Measurements from ENCODE around the gene CNDP2. TPM values are rescaled to one million over a fixed set of nuclear protein-coding genes. Genes with fewer than 3 reads are reported as not detected.
A peak's percentile ranks its signal among the peaks of the same experiment; 100 is the strongest.

CNDP2 gene
- total and polyA plus RNA-seq, 12 donors = 49.7 to 159 (median 97.9) TPM

DNA sequence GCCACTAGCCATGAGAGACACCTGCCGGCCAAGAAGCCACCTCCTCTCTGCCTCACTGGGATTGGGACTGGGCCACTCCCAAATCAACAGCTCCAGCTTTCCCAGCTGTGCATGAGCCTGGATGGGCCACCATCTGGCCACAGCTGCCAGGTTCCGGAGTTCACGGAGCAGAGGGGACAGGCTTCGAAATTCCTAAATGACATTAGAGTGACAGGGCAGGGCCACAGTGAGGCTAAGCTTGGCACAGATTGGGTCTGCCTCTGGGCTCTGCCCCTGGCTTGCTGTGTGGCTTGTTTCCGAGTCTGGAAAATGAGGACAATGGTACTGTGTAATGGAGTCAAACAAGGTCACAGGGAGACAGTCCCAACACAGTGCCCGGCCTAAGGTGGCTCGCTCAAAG is 45.5 kb upstream of the CNDP2 start:
- peak in 1 of 7 donors; percentile 44 for DNase-seq
- no peak overlapping the region for H3K27ac ChIP-seq
- H3K4me1 ChIP-seq (replicated peaks in 1 of 2) = no peaks in the 10 kb centered on the region
- no peak for TF ChIP-seq POLR2A (IDR thresholded peaks at IDR 0.05)
- TF ChIP-seq, protein P1, sequence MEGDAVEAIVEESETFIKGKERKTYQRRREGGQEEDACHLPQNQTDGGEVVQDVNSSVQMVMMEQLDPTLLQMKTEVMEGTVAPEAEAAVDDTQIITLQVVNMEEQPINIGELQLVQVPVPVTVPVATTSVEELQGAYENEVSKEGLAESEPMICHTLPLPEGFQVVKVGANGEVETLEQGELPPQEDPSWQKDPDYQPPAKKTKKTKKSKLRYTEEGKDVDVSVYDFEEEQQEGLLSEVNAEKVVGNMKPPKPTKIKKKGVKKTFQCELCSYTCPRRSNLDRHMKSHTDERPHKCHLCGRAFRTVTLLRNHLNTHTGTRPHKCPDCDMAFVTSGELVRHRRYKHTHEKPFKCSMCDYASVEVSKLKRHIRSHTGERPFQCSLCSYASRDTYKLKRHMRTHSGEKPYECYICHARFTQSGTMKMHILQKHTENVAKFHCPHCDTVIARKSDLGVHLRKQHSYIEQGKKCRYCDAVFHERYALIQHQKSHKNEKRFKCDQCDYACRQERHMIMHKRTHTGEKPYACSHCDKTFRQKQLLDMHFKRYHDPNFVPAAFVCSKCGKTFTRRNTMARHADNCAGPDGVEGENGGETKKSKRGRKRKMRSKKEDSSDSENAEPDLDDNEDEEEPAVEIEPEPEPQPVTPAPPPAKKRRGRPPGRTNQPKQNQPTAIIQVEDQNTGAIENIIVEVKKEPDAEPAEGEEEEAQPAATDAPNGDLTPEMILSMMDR (IDR thresholded peaks at IDR 0.05) = no peak
- no peaks in the 10 kb centered on the region for H3K36me3 ChIP-seq (replicated peaks in 1 of 2)
- intact Hi-C loops (cut with DNase I) = no loop called here
- H3K27me3 ChIP-seq = peaks cover 19% of the 10 kb centered on the region
- no peak overlapping the region for H3K4me3 ChIP-seq
- WGBS, 4 donors = 74 to 87% (median 79%) methylated on average over 4 to 7 of the region's 7 CpGs
- no peaks in the 10 kb centered on the region for H3K9me3 ChIP-seq (replicated peaks in 1 of 3)

DNA sequence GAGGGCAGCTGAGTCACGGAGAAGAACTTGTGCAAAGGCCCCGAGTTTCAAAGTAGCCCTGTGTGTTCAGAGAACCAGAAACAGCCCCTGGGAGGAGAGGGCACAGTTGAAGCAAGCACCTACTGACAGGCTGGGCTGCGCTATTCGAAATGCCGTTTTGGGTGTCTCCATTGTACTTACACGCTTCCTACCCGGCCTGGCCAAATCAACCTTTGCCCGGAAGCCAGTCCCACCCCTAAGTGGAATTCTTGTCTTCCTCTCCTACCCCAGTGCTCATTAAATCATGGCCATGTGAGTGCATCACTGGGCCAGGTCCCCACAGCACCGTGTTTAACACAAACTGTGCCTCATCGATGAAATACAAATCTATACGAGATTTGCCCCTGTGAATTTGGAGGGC is 45.0 kb upstream of the CNDP2 start:
- Histone ChIP-seq H3K9me3 (replicated peaks in 1 of 3) (no peaks in the 10 kb centered on the region), H3K4me3 (no peak overlapping the region), H3K27ac (no peak overlapping the region), H3K27me3 (peaks cover 24% of the 10 kb centered on the region), H3K36me3 (replicated peaks in 1 of 2) (no peaks in the 10 kb centered on the region), H3K4me1 (replicated peaks in 1 of 2) (no peaks in the 10 kb centered on the region)
- intact Hi-C loops (cut with DNase I) = no loop called here
- TF ChIP-seq, protein P1 (IDR thresholded peaks at IDR 0.05) = no peak
- no peak for TF ChIP-seq POLR2A (IDR thresholded peaks at IDR 0.05)
- WGBS, 4 donors = 81 to 86% (median 84%) methylated on average over 11 of the region's 11 CpGs
- peak in 1 of 7 donors; percentile 15 for DNase-seq

DNA sequence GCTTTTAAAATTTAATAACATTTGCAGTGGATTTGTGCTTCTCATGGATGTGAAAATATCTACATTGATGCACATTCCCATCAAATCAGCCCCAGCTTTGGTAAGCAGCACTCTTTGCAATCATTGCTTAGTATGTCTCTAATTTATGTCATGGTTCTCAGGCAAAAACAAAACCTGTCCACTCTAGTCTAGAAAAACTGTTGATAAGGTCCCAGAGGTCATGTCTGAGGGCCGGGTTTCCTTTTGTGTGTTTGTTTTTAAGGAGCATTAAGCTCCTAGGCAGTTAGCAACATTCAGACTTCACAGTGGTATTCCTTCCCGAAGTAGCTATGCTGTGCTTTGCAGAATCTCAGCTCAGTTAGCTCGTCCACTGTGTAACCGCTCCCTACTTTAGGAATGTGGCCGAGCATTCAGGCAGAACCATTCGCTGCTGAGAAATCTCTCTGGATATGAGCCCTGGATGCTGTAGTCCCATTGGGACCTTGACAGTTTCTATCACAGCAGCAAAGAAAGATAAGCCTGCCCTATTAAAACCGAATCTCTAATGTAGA is 43.1 kb upstream of the CNDP2 start:
- no peaks in the 10 kb centered on the region for H3K36me3 ChIP-seq (replicated peaks in 1 of 2)
- peaks cover 30% of the 10 kb centered on the region for H3K27me3 ChIP-seq
- no peak overlapping the region for H3K4me3 ChIP-seq
- no peaks in the 10 kb centered on the region for H3K9me3 ChIP-seq (replicated peaks in 1 of 3)
- intact Hi-C loops (cut with DNase I) = no loop called here
- no peak for TF ChIP-seq POLR2A (IDR thresholded peaks at IDR 0.05)
- TF ChIP-seq, protein P1 (IDR thresholded peaks at IDR 0.05) = no peak
- no peaks in the 10 kb centered on the region for H3K4me1 ChIP-seq (replicated peaks in 1 of 2)
- H3K27ac ChIP-seq = no peak overlapping the region
- peak in 2 of 7 donors; percentile 19 to 47 for DNase-seq
- 38 to 50% (median 43%) methylated on average over 7 of the region's 7 CpGs for whole genome bisulfite sequencing, 4 donors

DNA sequence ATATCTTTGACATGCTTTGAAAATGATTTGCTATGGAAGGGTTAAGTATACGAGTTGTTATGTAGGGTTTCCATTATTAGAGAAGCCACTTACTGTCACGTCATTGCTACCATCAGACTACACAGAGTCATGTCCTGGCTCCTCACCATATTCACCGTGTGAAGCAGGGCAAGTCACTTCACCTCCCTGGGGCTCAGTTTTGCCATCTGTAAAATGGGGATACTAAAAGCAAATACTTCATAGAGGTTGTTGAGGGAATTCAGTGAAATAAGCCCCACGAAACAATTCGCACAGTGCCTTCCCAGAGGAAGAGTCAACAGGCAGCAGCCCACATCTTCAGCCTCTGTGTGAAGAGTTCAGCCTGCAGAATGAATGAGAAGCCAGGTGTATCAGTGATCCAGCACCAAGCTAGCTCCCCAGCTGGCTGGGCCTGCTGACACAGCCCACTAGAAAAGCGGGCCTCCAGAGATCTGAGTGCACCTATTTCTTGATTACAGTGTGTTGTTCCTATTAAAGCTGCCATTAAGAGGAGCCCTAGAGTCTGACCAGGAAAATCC is 42.4 kb upstream of the CNDP2 start:
- Histone ChIP-seq H3K9me3 (replicated peaks in 1 of 3) (no peaks in the 10 kb centered on the region), H3K4me1 (replicated peaks in 1 of 2) (no peaks in the 10 kb centered on the region), H3K27me3 (peaks cover 29% of the 10 kb centered on the region), H3K36me3 (replicated peaks in 1 of 2) (no peaks in the 10 kb centered on the region), H3K4me3 (no peak overlapping the region), H3K27ac (no peak overlapping the region)
- 73 to 84% (median 80%) methylated on average over 5 to 6 of the region's 6 CpGs for WGBS, 4 donors
- intact Hi-C loops (cut with DNase I) = no loop called here
- DNase-seq = no peak
- TF ChIP-seq, protein P1 (IDR thresholded peaks at IDR 0.05) = no peak
- no peak for TF ChIP-seq POLR2A (IDR thresholded peaks at IDR 0.05)

Data from adrenal gland (tissue), 12 donors.